AG09319 (cell line): ENCODE data around the gene CCDC6.
"Not testable (repeated sequence)": the region's sequence is repeated elsewhere in the genome, so short reads cannot be mapped to it uniquely, and the experiment has no call there.

Experiments
- DNase-seq: peaks from one replicate; pipeline ENCODE4 v3.0.0-alpha.2; 2010; ENCODE audit warnings: low read depth; ENCODE audit errors: extremely low read depth
- CTCF ChIP-seq: IDR thresholded peaks from 2 replicates; pipeline ENCODE4 v1.5.1; 2011; ENCODE audit warnings: low read depth, mild to moderate bottlenecking, inconsistent platforms, low read length, moderate library complexity

Gene CCDC6

GRCh38 chr10:59888781-59889435, 17.4 kb downstream of the CCDC6 start:
- no peak for DNase-seq
- no peak for TF ChIP-seq CTCF

- no peak for DNase-seq
- no peak for TF ChIP-seq CTCF
These were observed 18.2 kb downstream of the CCDC6 start for GRCh38 chr10:59887972-59888640.

GRCh38 chr10:59887006-59887405, 19.4 kb downstream of the CCDC6 start:
- no peak for TF ChIP-seq CTCF
- DNase-seq, result no peak

- TF ChIP-seq CTCF, result no peak
- no peak for DNase-seq
These were observed 20.8 kb downstream of the CCDC6 start for GRCh38 chr10:59885430-59886134.

GRCh38 chr10:59884893-59885292, 21.5 kb downstream of the CCDC6 start:
- not testable (repeated sequence) for DNase-seq

GRCh38 chr10:59881640-59882039, 24.7 kb downstream of the CCDC6 start:
- no peak for DNase-seq
- no peak for TF ChIP-seq CTCF

- DNase-seq, result no peak
- TF ChIP-seq CTCF, result no peak
These were observed 25.3 kb downstream of the CCDC6 start for GRCh38 chr10:59880971-59881510.
